B cell (primary cell): ENCODE measurements around the gene CGRRF1.

Experiments used
- EZH2 ChIP-seq: IDR thresholded peaks from 2 replicates; pipeline ENCODE4 v1.6.1; 2012; ENCODE audit warnings: borderline replicate concordance, low read depth, mild to moderate bottlenecking, moderate library complexity, low read length; ENCODE audit not compliant: insufficient read depth, poor library complexity, severe bottlenecking
- TF ChIP-seq, protein P1 (sequence below): fragments of 200-600 bp; IDR thresholded peaks from one replicate; pipeline ENCODE4 v1.8.0; 2022; ENCODE audit warnings: antibody characterized with exemption, mild to moderate bottlenecking

DNA sequence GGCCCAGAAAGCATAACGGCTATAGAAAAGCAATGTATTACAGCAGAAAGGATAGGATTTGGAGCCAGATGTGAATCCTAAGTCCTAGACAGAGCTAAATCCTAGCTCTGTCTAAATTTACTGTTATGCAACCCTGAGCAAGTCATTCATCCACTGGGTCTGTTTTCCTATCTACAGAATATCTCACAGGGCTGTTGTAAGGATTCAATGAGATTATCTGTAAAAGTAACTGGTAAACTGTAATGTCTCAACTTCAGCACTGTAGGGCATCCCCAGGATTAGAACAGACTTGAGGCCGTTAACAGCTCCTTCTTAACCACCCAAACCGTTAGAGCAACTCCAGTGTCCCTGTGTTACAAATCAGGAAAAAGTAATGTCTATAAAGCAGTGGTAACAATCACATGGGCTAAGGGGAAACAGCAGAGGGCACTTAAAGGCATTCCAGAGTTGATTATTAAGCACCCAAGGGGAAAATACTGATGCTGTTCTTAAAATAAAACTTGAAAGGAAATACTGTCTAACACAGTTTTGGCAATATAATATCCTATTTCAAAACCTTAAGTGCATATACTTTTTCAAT lies 31.0 kb upstream of the CGRRF1 start:
- TF ChIP-seq, protein P1, sequence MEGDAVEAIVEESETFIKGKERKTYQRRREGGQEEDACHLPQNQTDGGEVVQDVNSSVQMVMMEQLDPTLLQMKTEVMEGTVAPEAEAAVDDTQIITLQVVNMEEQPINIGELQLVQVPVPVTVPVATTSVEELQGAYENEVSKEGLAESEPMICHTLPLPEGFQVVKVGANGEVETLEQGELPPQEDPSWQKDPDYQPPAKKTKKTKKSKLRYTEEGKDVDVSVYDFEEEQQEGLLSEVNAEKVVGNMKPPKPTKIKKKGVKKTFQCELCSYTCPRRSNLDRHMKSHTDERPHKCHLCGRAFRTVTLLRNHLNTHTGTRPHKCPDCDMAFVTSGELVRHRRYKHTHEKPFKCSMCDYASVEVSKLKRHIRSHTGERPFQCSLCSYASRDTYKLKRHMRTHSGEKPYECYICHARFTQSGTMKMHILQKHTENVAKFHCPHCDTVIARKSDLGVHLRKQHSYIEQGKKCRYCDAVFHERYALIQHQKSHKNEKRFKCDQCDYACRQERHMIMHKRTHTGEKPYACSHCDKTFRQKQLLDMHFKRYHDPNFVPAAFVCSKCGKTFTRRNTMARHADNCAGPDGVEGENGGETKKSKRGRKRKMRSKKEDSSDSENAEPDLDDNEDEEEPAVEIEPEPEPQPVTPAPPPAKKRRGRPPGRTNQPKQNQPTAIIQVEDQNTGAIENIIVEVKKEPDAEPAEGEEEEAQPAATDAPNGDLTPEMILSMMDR: no peak
- no peak for TF ChIP-seq EZH2
